GM23338 (cell line): ENCODE measurements around the gene TCEA2. TPM values are rescaled to one million over a fixed set of nuclear protein-coding genes. Genes with fewer than 3 reads are reported as not detected.

Source experiments
- ATAC-seq: fragments of 200-7000 bp; cut with Tn5 transposase; 3 replicates; pipeline ENCODE4 v1.9.1; 2020
- DNase-seq: peaks from one replicate; pipeline ENCODE4 v3.0.0-alpha.2; 2015; ENCODE audit warnings: low spot score
- H2AFZ ChIP-seq: fragments of 200-600 bp; sonication (generic); 2 replicates; pipeline ENCODE4 v1.8.0; 2016; ENCODE audit warnings: antibody characterized with exemption, mild to moderate bottlenecking, moderate library complexity
- H3F3A ChIP-seq: fragments of 200-600 bp; sonication (generic); replicated peaks from 2 replicates; pipeline ENCODE4 v1.8.0; 2017; ENCODE audit warnings: antibody characterized with exemption, mixed run types, low read depth
- H3K27ac ChIP-seq: fragments of 200-600 bp; sonication (generic); 2 replicates; pipeline ENCODE4 v1.6.1; 2016; ENCODE audit warnings: low read depth
- H3K27me3 ChIP-seq: fragments of 200-600 bp; sonication (generic); 2 replicates; pipeline ENCODE4 v1.8.0; 2016; ENCODE audit warnings: mild to moderate bottlenecking, mixed run types, moderate library complexity; ENCODE audit not compliant: insufficient read depth
- H3K36me3 ChIP-seq: fragments of 200-600 bp; sonication (generic); 2 replicates; pipeline ENCODE4 v1.8.0; 2016; ENCODE audit warnings: mild to moderate bottlenecking; ENCODE audit not compliant: insufficient read depth
- H3K4me1 ChIP-seq: fragments of 200-600 bp; sonication (generic); 2 replicates; pipeline ENCODE4 v1.8.0; 2016; ENCODE audit warnings: mild to moderate bottlenecking, moderate library complexity; ENCODE audit not compliant: insufficient read depth
- H3K4me2 ChIP-seq: fragments of 200-600 bp; sonication (generic); 2 replicates; pipeline ENCODE4 v1.7.1; 2017; ENCODE audit warnings: mixed run types
- H3K4me3 ChIP-seq: fragments of 200-600 bp; sonication (generic); 2 replicates; pipeline ENCODE4 v1.6.1; 2016; ENCODE audit warnings: mixed run types
- H3K79me2 ChIP-seq: fragments of 200-600 bp; sonication (generic); replicated peaks from 2 replicates; pipeline ENCODE4 v1.8.0; 2017; ENCODE audit warnings: mild to moderate bottlenecking; ENCODE audit not compliant: insufficient read depth
- H3K9me2 ChIP-seq: fragments of 200-600 bp; sonication (generic); 2 replicates; pipeline ENCODE4 v1.8.0; 2017; ENCODE audit not compliant: insufficient read depth
- H4K20me1 ChIP-seq: fragments of 200-600 bp; sonication (generic); replicated peaks from 2 replicates; pipeline ENCODE4 v1.8.0; 2017; ENCODE audit warnings: mild to moderate bottlenecking; ENCODE audit not compliant: insufficient read depth
- H3K27ac Mint-ChIP-seq: 2 replicates; pipeline ENCODE4 v1.8.0; 2020; ENCODE audit warnings: inconsistent platforms, mild to moderate bottlenecking, moderate library complexity, mixed read lengths
- H3K27me3 Mint-ChIP-seq: 3 replicates; pipeline ENCODE4 v1.8.0; 2022; ENCODE audit warnings: low read depth, mild to moderate bottlenecking, moderate library complexity, mixed read lengths, inconsistent platforms; ENCODE audit not compliant: insufficient read depth, poor library complexity
- H3K36me3 Mint-ChIP-seq: 3 replicates; pipeline ENCODE4 v1.8.0; 2021; ENCODE audit warnings: low read depth, mild to moderate bottlenecking, inconsistent platforms, moderate library complexity, mixed read lengths
- H3K4me1 Mint-ChIP-seq: 3 replicates; pipeline ENCODE4 v1.8.0; 2020; ENCODE audit warnings: mild to moderate bottlenecking, inconsistent platforms, mixed read lengths
- H3K4me3 Mint-ChIP-seq: 3 replicates; pipeline ENCODE4 v1.8.0; 2021; ENCODE audit warnings: moderate library complexity, mild to moderate bottlenecking, inconsistent platforms, mixed read lengths
- H3K9me3 Mint-ChIP-seq: 3 replicates; pipeline ENCODE4 v1.8.0; 2020; ENCODE audit warnings: moderate library complexity, mild to moderate bottlenecking, inconsistent platforms, mixed read lengths
- CREB1 ChIP-seq: fragments of 250-450 bp; sonication (Bioruptor Pico); IDR thresholded peaks from 2 replicates; pipeline ENCODE4 v1.5.0; 2020; ENCODE audit warnings: low read depth, mild to moderate bottlenecking, moderate library complexity
- CTCF ChIP-seq, 2 experiments: fragments of 200-600 bp in 1 of 2; sonication (generic) in 1 of 2; conservative IDR thresholded peaks; 2 replicates each; pipeline versions ENCODE4 v1.5.1 to v1.6.1; 2016 to 2017; ENCODE audit warnings: antibody characterized with exemption in 2 of 2, low read depth in 2 of 2, mild to moderate bottlenecking in 2 of 2, moderate library complexity in 1 of 2
- EZH2phosphoT487 ChIP-seq: fragments of 200-600 bp; sonication (generic); IDR thresholded peaks from one replicate; pipeline ENCODE4 v1.8.1; 2018; ENCODE audit warnings: antibody characterized with exemption; ENCODE audit not compliant: unreplicated experiment
- JUNB ChIP-seq: IDR thresholded peaks from one replicate; pipeline ENCODE4 v1.6.1; 2016; ENCODE audit warnings: antibody characterized with exemption; ENCODE audit not compliant: unreplicated experiment
- NANOG ChIP-seq: IDR thresholded peaks from 2 replicates; pipeline ENCODE4 v1.6.1; 2016; ENCODE audit warnings: antibody characterized with exemption, borderline replicate concordance
- POLR2AphosphoS5 ChIP-seq: IDR thresholded peaks from 2 replicates; pipeline ENCODE4 v1.6.1; 2016; ENCODE audit warnings: antibody characterized with exemption, low read depth
- STAT1 ChIP-seq: IDR thresholded peaks from one replicate; pipeline ENCODE4 v1.6.1; 2016; ENCODE audit warnings: antibody characterized with exemption; ENCODE audit not compliant: unreplicated experiment
- polyA plus RNA-seq: library from polyadenylated mRNA; unstranded; fragments of >200 nt; fragmentation: Nextera tagmentation; extraction: Ambion mirVana; gene quantifications from 2 replicates; pipeline ENCODE4 v1.2.1, GENCODE V29; 2016
- total RNA-seq: library from RNA; depleted of rRNA; stranded (reverse); fragments of >200 nt; shearing (Covaris generic); gene quantifications from 2 replicates; pipeline ENCODE4 v1.2.3, GENCODE V29; 2014
- TF ChIP-seq, protein P1 (sequence below): fragments of 250-450 bp; sonication (Bioruptor Pico); IDR thresholded peaks from 2 replicates; pipeline ENCODE4 v1.5.0; 2020; ENCODE audit warnings: mild to moderate bottlenecking, moderate library complexity
- TF ChIP-seq, protein P2 (sequence below): IDR thresholded peaks from 2 replicates; pipeline ENCODE4 v1.6.1; 2016; ENCODE audit warnings: antibody characterized with exemption
- TF ChIP-seq, protein P3 (sequence below): IDR thresholded peaks from one replicate; pipeline ENCODE4 v1.6.1; 2018; ENCODE audit warnings: antibody characterized with exemption; ENCODE audit not compliant: unreplicated experiment

TCEA2 gene
- total and polyA plus RNA-seq, 2 experiments from 2014 or later: 21.0 to 54.4 TPM

GRCh38 chr20:64051033-64051452 is 12.0 kb upstream of the TCEA2 start:
- ATAC-seq (no peak), DNase-seq (no peak)
- peaks cover 44% of the 10 kb centered on the region for H3K27me3 ChIP-seq
- Mint-ChIP-seq H3K4me1 (peaks cover 25% of the 10 kb centered on the region), H3K27ac (no peak overlapping the region), H3K9me3 (no peaks in the 10 kb centered on the region), H3K4me3 (no peak overlapping the region), H3K27me3 (peaks cover 58% of the 10 kb centered on the region), H3K36me3 (no peaks in the 10 kb centered on the region)
- no peak for TF ChIP-seq CREB1
- no peak for TF ChIP-seq EZH2phosphoT487
- TF ChIP-seq NANOG: no peak
- no peak for TF ChIP-seq JUNB
- TF ChIP-seq POLR2AphosphoS5: no peak
- TF ChIP-seq, protein P1, sequence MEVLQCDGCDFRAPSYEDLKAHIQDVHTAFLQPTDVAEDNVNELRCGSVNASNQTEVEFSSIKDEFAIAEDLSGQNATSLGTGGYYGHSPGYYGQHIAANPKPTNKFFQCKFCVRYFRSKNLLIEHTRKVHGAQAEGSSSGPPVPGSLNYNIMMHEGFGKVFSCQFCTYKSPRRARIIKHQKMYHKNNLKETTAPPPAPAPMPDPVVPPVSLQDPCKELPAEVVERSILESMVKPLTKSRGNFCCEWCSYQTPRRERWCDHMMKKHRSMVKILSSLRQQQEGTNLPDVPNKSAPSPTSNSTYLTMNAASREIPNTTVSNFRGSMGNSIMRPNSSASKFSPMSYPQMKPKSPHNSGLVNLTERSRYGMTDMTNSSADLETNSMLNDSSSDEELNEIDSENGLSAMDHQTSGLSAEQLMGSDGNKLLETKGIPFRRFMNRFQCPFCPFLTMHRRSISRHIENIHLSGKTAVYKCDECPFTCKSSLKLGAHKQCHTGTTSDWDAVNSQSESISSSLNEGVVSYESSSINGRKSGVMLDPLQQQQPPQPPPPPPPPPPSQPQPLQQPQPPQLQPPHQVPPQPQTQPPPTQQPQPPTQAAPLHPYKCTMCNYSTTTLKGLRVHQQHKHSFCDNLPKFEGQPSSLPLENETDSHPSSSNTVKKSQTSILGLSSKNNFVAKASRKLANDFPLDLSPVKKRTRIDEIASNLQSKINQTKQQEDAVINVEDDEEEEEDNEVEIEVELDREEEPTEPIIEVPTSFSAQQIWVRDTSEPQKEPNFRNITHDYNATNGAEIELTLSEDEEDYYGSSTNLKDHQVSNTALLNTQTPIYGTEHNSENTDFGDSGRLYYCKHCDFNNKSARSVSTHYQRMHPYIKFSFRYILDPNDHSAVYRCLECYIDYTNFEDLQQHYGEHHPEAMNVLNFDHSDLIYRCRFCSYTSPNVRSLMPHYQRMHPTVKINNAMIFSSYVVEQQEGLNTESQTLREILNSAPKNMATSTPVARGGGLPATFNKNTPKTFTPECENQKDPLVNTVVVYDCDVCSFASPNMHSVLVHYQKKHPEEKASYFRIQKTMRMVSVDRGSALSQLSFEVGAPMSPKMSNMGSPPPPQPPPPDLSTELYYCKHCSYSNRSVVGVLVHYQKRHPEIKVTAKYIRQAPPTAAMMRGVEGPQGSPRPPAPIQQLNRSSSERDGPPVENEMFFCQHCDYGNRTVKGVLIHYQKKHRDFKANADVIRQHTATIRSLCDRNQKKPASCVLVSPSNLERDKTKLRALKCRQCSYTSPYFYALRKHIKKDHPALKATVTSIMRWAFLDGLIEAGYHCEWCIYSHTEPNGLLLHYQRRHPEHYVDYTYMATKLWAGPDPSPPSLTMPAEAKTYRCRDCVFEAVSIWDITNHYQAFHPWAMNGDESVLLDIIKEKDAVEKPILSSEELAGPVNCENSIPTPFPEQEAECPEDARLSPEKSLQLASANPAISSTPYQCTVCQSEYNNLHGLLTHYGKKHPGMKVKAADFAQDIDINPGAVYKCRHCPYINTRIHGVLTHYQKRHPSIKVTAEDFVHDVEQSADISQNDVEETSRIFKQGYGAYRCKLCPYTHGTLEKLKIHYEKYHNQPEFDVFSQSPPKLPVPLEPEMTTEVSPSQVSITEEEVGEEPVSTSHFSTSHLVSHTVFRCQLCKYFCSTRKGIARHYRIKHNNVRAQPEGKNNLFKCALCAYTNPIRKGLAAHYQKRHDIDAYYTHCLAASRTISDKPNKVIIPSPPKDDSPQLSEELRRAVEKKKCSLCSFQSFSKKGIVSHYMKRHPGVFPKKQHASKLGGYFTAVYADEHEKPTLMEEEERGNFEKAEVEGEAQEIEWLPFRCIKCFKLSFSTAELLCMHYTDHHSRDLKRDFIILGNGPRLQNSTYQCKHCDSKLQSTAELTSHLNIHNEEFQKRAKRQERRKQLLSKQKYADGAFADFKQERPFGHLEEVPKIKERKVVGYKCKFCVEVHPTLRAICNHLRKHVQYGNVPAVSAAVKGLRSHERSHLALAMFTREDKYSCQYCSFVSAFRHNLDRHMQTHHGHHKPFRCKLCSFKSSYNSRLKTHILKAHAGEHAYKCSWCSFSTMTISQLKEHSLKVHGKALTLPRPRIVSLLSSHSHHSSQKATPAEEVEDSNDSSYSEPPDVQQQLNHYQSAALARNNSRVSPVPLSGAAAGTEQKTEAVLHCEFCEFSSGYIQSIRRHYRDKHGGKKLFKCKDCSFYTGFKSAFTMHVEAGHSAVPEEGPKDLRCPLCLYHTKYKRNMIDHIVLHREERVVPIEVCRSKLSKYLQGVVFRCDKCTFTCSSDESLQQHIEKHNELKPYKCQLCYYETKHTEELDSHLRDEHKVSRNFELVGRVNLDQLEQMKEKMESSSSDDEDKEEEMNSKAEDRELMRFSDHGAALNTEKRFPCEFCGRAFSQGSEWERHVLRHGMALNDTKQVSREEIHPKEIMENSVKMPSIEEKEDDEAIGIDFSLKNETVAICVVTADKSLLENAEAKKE (CRISPR knock-in tag): no peak
- TF ChIP-seq STAT1: no peak
- TF ChIP-seq, protein P2, sequence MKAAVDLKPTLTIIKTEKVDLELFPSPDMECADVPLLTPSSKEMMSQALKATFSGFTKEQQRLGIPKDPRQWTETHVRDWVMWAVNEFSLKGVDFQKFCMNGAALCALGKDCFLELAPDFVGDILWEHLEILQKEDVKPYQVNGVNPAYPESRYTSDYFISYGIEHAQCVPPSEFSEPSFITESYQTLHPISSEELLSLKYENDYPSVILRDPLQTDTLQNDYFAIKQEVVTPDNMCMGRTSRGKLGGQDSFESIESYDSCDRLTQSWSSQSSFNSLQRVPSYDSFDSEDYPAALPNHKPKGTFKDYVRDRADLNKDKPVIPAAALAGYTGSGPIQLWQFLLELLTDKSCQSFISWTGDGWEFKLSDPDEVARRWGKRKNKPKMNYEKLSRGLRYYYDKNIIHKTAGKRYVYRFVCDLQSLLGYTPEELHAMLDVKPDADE: no peak
- no peak for TF ChIP-seq CTCF (conservative IDR thresholded peaks at IDR 0.05; ENCODE audit: low read depth in 2 of 2)
- TF ChIP-seq, protein P3, sequence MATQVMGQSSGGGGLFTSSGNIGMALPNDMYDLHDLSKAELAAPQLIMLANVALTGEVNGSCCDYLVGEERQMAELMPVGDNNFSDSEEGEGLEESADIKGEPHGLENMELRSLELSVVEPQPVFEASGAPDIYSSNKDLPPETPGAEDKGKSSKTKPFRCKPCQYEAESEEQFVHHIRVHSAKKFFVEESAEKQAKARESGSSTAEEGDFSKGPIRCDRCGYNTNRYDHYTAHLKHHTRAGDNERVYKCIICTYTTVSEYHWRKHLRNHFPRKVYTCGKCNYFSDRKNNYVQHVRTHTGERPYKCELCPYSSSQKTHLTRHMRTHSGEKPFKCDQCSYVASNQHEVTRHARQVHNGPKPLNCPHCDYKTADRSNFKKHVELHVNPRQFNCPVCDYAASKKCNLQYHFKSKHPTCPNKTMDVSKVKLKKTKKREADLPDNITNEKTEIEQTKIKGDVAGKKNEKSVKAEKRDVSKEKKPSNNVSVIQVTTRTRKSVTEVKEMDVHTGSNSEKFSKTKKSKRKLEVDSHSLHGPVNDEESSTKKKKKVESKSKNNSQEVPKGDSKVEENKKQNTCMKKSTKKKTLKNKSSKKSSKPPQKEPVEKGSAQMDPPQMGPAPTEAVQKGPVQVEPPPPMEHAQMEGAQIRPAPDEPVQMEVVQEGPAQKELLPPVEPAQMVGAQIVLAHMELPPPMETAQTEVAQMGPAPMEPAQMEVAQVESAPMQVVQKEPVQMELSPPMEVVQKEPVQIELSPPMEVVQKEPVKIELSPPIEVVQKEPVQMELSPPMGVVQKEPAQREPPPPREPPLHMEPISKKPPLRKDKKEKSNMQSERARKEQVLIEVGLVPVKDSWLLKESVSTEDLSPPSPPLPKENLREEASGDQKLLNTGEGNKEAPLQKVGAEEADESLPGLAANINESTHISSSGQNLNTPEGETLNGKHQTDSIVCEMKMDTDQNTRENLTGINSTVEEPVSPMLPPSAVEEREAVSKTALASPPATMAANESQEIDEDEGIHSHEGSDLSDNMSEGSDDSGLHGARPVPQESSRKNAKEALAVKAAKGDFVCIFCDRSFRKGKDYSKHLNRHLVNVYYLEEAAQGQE: no peak
- no peak overlapping the region for H3K27ac ChIP-seq
- H4K20me1 ChIP-seq: no peaks in the 10 kb centered on the region
- 0 out of 2 replicates have a peak, but pooled peaks cover 6% of the 10 kb centered on the region for H3F3A ChIP-seq
- peaks cover 11% of the 10 kb centered on the region; the same call in 1 of the 2 replicates for H3K4me1 ChIP-seq
- no peaks in the 10 kb centered on the region for H3K79me2 ChIP-seq
- no peaks in the 10 kb centered on the region for H3K36me3 ChIP-seq
- H3K4me3 ChIP-seq: no peak overlapping the region
- H3K4me2 ChIP-seq: no peak overlapping the region
- no peaks in the 10 kb centered on the region for H3K9me2 ChIP-seq
- no peak overlapping the region for H2AFZ ChIP-seq
